H1 (cell line): ENCODE data around the gene ATCAY.
A peak's percentile ranks its signal among the peaks of the same experiment; 100 is the strongest.

Source experiments
- ASH2L ChIP-seq: fragments of 200-600, 300-600 bp; sonication (generic); IDR thresholded peaks from one replicate; pipeline ENCODE4 v1.7.1; 2017; ENCODE audit warnings: low read length
- ATF2 ChIP-seq: IDR thresholded peaks from 2 replicates; pipeline ENCODE4 v1.6.1; 2012; ENCODE audit warnings: low read length, inconsistent platforms
- ATF3 ChIP-seq: IDR thresholded peaks from 2 replicates; pipeline ENCODE4 v1.6.1; 2011; ENCODE audit warnings: low read depth, mild to moderate bottlenecking, low read length; ENCODE audit not compliant: insufficient read depth
- BRCA1 ChIP-seq: IDR thresholded peaks from 2 replicates; pipeline ENCODE4 v1.6.1; 2012; ENCODE audit warnings: low read depth, low read length, improper control_type of control experiment
- CEBPB ChIP-seq: IDR thresholded peaks from 2 replicates; pipeline ENCODE4 v1.6.1; 2012; ENCODE audit warnings: low read depth, low read length
- CTCF ChIP-seq, 3 experiments: IDR thresholded peaks; 1 replicate in 2 of 3; 2 replicates in 1 of 3; pipeline versions ENCODE4 v1.5.1 to v1.6.1; 2011; ENCODE audit warnings: low read length in 3 of 3, mild to moderate bottlenecking in 3 of 3, inconsistent platforms in 2 of 3, low read depth in 1 of 3, moderate library complexity in 1 of 3; ENCODE audit not compliant: insufficient read depth in 1 of 3; ENCODE audit errors: control extremely low read depth in 1 of 3
- GTF2F1 ChIP-seq: IDR thresholded peaks from 2 replicates; pipeline ENCODE4 v1.6.1; 2012; ENCODE audit warnings: low read depth, low read length, improper control_type of control experiment, borderline replicate concordance
- POLR2A ChIP-seq, 2 experiments: IDR thresholded peaks; 1 replicate in 1 of 2; 2 replicates in 1 of 2; pipeline ENCODE4 v1.6.1; 2011; ENCODE audit warnings: low read depth in 2 of 2, low read length in 2 of 2, mild to moderate bottlenecking in 2 of 2; ENCODE audit errors: control extremely low read depth in 1 of 2
- POLR2AphosphoS5 ChIP-seq: IDR thresholded peaks from 2 replicates; pipeline ENCODE4 v1.6.1; 2011; ENCODE audit warnings: low read depth, low read length
- RBBP5 ChIP-seq: IDR thresholded peaks from 2 replicates; pipeline ENCODE4 v1.7.1; 2012; ENCODE audit warnings: low read depth, mild to moderate bottlenecking, inconsistent platforms, low read length, moderate library complexity, borderline replicate concordance
- RFX5 ChIP-seq: IDR thresholded peaks from 2 replicates; pipeline ENCODE4 v1.6.1; 2011; ENCODE audit warnings: low read depth, low read length, improper control_type of control experiment, borderline replicate concordance
- USF2 ChIP-seq: IDR thresholded peaks from 2 replicates; pipeline ENCODE4 v1.6.1; 2011; ENCODE audit warnings: low read length, improper control_type of control experiment
- YY1 ChIP-seq: IDR thresholded peaks from 2 replicates; pipeline ENCODE4 v1.6.1; 2011; ENCODE audit warnings: low read depth, mild to moderate bottlenecking, low read length

- TF ChIP-seq POLR2A (IDR thresholded peaks at IDR 0.05; ENCODE audit: control extremely low read depth in 1 of 2, low read depth in 2 of 2, low read length in 2 of 2), result no peak
- no peak for TF ChIP-seq BRCA1
- TF ChIP-seq CTCF (IDR thresholded peaks at IDR 0.05; ENCODE audit: control extremely low read depth in 1 of 3, insufficient read depth in 1 of 3, low read depth in 1 of 3, low read length in 3 of 3), result peak; percentile 39 to 81 (median 68)
- no peak for TF ChIP-seq RBBP5
- TF ChIP-seq POLR2AphosphoS5, result no peak
- no peak for TF ChIP-seq USF2
- no peak for TF ChIP-seq ATF3
- no peak for TF ChIP-seq YY1
- no peak for TF ChIP-seq RFX5
- no peak for TF ChIP-seq ASH2L
- TF ChIP-seq GTF2F1, result no peak
- TF ChIP-seq CEBPB, result no peak
- TF ChIP-seq ATF2, result no peak
These were observed 829 bp upstream of the ATCAY start for GRCh38 chr19:3879656-3880055.
